ENCODE data around the gene TM4SF18.
"Not testable (repeated sequence)": the region's sequence is repeated elsewhere in the genome, so short reads cannot be mapped to it uniquely, and the experiment has no call there.

GRCh38 chr3:149380220-149380619 is 46.8 kb upstream of the TM4SF18 start:
- not testable (repeated sequence) for TF ChIP-seq CTCF, POLR2A (IDR thresholded peaks at IDR 0.05)

All from thyroid gland (tissue), 4 donors.